HG03469 (cell line): ENCODE results near the gene NR1H4.
"Not testable (repeated sequence)": the region's sequence is repeated elsewhere in the genome, so short reads cannot be mapped to it uniquely, and the experiment has no call there.

Experiments used
- ATAC-seq: cut with Tn5 transposase; IDR thresholded peaks from one replicate; pipeline ENCODE4 v1.9.1; 2021; ENCODE audit warnings: mild to moderate bottlenecking, moderate library complexity, moderate number of reproducible peaks; ENCODE audit not compliant: unreplicated experiment

The NR1H4 gene

GRCh38 chr12:100504804-100505203 lies 31.1 kb downstream of the NR1H4 start:
- no peak for ATAC-seq

DNA sequence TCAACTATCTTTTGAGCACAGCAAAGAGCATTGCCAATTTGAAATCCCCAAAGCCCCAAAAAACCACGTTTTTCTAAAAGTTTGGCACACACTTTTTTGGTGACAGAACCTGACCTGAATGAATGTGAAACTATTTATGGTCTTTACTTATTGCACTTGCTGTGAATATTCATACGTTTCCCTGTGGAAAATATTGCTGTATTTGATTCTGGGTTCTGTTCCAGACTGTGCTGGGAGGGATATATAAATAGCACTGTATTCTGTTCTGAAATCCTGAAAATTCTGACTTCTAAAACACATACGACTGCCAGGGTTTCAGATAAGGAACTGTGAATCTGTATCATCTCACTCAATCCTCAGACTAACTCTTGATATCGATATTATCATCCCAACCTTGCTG lies 35.1 kb downstream of the NR1H4 start:
- ATAC-seq: no peak

- no peak for ATAC-seq
Observed at GRCh38 chr12:100512692-100513091, 39.0 kb downstream of the NR1H4 start.

- no peak for ATAC-seq
Observed at GRCh38 chr12:100515968-100516367, 42.3 kb downstream of the NR1H4 start.

GRCh38 chr12:100518376-100518775 lies 44.7 kb downstream of the NR1H4 start:
- ATAC-seq: no peak

DNA sequence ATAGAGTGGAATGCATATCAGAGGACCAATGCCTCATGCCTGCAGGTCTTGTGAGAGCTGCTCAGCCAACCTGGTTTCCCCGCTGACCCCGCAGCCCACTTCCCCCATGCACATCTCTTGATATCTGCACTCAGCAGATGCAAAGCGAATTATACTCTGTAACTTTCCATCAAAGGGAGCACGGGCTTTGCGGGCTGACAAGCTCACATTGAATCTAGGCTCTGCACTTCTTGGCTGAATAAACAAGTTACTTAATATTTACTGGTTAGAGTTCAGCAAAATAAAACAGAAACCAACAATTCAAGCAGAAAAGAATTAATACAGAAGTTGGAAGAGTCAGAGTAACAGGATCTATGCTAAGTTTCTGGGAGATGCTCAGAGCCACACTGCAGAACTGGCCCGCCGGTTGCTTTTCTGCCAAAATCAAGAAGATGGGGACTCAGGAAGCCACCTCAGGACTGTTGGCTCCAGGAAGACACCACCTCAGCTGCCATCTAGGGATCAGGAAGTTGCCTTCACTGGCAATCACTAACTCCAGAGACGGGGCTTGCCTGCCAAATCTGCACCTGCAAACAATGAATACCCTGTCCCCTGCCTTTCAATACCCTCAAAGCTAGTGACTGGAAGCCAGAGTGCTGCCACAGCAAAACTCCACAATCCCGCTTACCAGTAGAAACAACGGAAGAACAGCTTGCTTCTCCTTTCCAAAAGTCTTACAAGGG lies 46.5 kb downstream of the NR1H4 start:
- no peak for ATAC-seq

- no peak for ATAC-seq
Observed at GRCh38 chr12:100521958-100522357, 48.3 kb downstream of the NR1H4 start.

GRCh38 chr12:100528034-100528433 lies 54.4 kb downstream of the NR1H4 start:
- ATAC-seq: no peak

DNA sequence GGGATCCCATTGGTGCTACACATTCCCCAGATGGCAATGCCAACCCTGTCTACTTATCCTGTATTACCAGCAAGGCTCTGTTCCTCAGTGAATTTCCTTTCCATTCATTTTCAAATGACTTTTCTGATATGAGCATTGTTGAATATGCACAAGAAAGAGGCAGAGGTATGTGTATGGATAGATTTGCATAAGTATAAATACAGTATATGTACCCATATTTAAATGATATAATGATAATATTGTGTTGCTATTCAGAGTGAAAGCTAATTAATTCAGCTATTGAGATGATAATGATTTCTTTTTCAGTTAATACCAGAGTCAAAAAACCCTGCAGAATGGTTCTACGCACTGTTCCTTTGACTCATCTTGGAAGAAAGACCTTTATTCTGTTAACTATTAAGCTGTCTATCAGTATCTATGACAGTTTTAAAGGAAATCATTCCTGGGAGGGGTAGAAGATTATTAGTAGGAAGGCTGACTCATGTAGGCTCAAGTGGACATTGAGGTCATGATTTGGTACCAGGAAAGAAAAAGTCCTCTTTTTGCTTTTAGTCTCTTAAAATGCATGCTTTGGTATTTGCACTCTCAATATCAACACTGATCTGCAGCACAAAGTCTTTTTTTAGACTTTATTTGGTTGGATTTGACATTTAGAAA lies 54.9 kb downstream of the NR1H4 start:
- ATAC-seq: no peak

- no peak for ATAC-seq
Observed at GRCh38 chr12:100529756-100530350, 56.2 kb downstream of the NR1H4 start.

- no peak for ATAC-seq
Observed at GRCh38 chr12:100533376-100533775, 59.7 kb downstream of the NR1H4 start.

DNA sequence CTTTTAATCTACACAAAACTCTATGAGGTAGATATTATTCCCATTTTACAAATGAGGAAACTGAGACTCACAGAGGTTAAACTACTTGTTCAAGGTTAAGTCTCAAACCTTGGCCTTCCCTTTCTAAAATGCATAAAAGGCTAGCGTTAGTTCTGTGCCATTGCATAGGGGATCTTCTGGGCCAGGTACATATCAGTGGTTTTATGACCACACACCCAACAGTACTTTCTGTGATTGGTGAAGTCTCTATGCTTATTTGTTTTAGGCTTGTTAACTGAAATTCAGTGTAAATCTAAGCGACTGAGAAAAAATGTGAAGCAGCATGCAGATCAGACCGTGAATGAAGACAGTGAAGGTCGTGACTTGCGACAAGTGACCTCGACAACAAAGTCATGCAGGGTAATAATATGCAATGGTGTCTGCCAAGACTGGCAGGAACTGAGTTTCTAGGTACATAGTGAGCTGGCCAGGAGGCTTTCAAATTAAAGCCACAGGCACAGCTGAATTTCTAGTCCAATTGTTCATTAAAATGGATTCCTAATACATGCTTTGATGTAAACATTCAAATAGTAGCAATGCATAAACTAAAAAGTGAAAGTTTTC lies 61.1 kb downstream of the NR1H4 start:
- ATAC-seq: no peak

DNA sequence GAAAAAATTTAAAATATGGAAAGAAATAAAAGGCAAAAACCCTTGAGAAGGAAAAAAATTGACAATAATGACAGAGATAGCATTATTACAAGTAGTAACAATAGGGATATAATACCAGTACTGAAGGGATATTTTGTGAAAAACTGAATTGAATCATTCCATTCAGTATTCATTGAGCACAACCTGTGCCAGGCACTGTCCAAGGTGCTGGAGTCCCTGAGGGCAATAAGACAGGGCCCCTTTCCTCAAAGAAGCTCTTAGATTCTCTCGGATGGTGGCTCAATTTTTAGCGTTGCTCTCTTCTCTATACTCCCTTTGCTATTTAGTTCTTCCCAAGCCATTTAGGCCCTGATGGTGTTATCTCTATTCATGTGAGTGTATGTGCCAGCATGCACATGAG lies 65.5 kb downstream of the NR1H4 start:
- ATAC-seq: no peak

GRCh38 chr12:100544165-100544564 lies 70.5 kb downstream of the NR1H4 start:
- no peak for ATAC-seq

DNA sequence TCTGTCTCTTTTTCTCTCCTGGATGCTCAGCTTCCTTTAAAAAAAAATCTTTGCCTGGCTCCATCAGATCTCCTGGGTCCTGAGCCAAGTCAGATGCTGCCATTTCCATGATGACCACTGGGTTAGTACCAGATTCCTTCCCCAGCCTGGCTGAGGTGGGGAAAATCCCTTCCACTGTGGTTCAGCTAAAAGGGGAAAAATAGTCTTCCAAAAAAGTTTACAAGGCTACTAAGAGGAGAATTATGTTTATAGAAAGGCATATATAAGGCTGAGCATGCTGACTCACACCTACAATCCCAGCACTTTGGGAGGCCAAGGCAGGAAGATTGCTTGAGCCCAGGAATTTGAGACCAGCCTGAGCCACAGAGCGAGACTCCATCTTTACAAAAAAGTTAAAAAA lies 71.4 kb downstream of the NR1H4 start:
- ATAC-seq: no peak

DNA sequence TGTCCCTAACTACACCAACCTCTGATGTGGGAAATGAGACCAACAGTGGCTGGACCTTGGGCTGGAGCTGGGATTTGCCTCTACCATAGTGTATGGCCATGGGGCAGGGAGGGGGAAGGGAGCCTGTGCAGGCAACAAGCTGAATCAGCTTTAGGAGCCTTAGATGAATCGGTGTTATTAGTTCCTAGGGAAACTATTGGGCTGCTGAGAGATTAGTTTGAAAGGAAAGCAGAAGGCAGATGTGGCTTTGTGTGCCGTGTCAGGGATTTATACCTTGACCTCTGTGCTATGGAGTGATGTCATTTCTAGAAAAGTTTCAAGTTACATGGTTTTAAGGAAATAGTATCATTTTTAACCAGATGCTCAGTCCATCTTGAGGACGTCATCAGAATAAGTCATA lies 80.3 kb downstream of the NR1H4 start:
- no peak for ATAC-seq

GRCh38 chr12:100554608-100555077 lies 81.0 kb downstream of the NR1H4 start:
- ATAC-seq: no peak

DNA sequence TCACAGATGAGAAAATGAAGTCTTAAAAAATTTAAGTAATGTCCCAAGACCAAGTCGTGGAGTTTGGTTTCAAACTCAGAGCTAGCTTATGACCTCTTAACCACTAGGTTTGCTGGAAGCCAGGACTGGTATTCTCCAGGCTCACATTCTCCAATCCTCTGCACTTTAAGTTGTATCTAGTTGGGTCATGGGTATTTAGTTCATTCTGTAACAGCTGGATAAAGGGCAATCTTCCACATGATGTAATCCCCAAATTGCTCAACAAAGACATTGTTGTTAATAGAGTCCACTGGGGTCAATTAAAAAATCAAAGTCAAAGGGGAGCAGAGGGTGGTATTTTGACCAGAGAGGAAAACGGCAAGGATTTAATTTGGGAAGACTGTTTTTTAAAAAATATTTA lies 82.1 kb downstream of the NR1H4 start:
- no peak for ATAC-seq

DNA sequence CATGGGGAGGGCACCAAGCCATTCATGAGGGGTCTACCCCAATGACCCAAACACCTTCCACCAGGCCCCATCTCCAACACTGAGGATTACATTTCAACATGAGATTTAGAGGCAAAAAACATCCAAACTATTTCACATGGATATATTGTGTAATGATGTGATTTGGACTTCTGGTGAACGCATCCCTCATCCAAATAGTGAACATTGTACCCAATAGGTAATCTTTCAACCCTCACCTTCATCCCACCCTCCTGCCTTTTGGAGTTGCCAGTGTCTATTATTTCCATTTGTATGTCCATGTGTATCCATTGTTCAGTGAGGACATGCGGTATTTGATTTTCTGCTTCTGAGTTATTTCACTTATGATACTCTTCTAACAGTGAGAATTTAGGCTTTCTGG lies 83.7 kb downstream of the NR1H4 start:
- ATAC-seq: no peak

DNA sequence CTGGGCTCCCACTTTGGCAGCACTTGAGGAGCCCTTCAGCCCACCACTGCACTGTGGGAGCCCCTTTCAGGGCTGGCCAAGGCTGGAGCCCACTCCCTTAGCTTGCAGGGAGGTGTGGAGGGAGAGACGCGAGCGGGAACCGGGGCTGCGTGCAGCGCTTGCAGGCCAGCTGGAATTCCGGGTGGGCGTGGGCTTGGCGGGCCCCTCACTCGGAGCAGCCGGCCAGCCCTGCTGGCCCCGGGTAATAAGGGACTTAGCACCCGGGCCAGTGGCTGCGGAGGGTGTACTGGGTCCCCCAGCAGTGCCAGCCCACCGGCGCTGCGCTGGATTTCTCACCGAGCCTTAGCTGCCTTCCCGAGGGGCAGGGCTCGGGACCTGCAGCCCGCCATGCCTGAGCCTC lies 85.6 kb downstream of the NR1H4 start:
- not testable (repeated sequence) for ATAC-seq

DNA sequence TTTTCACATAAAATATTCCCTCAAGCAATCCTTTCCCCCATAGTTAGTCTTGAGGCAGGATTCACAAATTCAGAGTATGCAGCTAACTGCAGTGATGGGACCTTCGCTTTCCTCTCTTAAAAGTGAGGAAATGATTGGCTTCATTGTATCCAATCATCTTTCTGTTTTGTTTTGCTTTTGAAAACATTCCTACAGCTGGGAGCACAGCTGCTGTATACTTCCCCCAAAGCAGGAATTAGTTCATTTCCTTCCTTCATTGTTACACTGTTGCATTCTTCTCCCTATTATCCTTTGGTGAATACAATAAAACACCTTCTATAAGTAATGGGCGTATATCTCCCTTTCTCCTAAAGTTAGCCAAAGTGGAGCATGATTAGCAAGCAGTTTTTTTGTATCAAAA lies 90.4 kb downstream of the NR1H4 start:
- no peak for ATAC-seq
